Lung microvascular endothelial cell (primary cell): Measurements from ENCODE around the gene CEP164. TPM values are rescaled to one million over a fixed set of nuclear protein-coding genes. Genes with fewer than 3 reads are reported as not detected.
"Not testable (repeated sequence)": the region's sequence is repeated elsewhere in the genome, so short reads cannot be mapped to it uniquely, and the experiment has no call there.

Experiments
- DNase-seq, 2 donors: peaks; one replicate each; pipeline versions ENCODE4 v3.0.0 to v3.0.0-alpha.2; 2010; ENCODE audit warnings: low read depth in 2 of 2
- total RNA-seq: library from RNA; depleted of rRNA; stranded (reverse); fragments of >200 nt; gene quantifications from 2 replicates; pipeline ENCODE4 v1.2.1, GENCODE V29; 2014

CEP164 gene
- total RNA-seq, 1 donor from 2014 or later, result 11.9 TPM

- DNase-seq, result no peak
Measured at GRCh38 chr11:117303646-117304315, 23.9 kb upstream of the CEP164 start.

GRCh38 chr11:117305145-117305544 lies 22.5 kb upstream of the CEP164 start:
- no peak for DNase-seq

GRCh38 chr11:117309310-117309709 lies 18.3 kb upstream of the CEP164 start:
- no peak for DNase-seq

- DNase-seq, result no peak
Measured at GRCh38 chr11:117313091-117313490, 14.6 kb upstream of the CEP164 start.

- DNase-seq, result no peak
Measured at GRCh38 chr11:117313828-117314768, 13.6 kb upstream of the CEP164 start.

- peak in 1 of 2 donors; percentile 21 for DNase-seq
Measured at GRCh38 chr11:117314840-117315239, 12.8 kb upstream of the CEP164 start.

GRCh38 chr11:117315285-117316196 lies 12.1 kb upstream of the CEP164 start:
- DNase-seq, result peak in 1 of 2 donors; percentile 19

- DNase-seq, result peak; percentile 81 to 82
Measured at GRCh38 chr11:117316197-117316961, 11.3 kb upstream of the CEP164 start, which contains the start of gene BACE1. TSS of gene BACE1 (minus strand) at chr11:117316256. CDS start at chr11:117315795, 461 bp downstream.

GRCh38 chr11:117318738-117319137 lies 8.9 kb upstream of the CEP164 start:
- no peak for DNase-seq

- peak in 1 of 2 donors; percentile 87 for DNase-seq
Measured at GRCh38 chr11:117319214-117319840, 8.3 kb upstream of the CEP164 start.

- not testable (repeated sequence) for DNase-seq
Measured at GRCh38 chr11:117327255-117327566, 443 bp upstream of the CEP164 start.

- peak; percentile 41 to 51 for DNase-seq
Measured at GRCh38 chr11:117328375-117329010, 839 bp downstream of the CEP164 start.

- DNase-seq, result no peak
Measured at GRCh38 chr11:117332843-117333242, 5.2 kb downstream of the CEP164 start.

- DNase-seq, result no peak
Measured at GRCh38 chr11:117333917-117334316, 6.3 kb downstream of the CEP164 start.

- no peak for DNase-seq
Measured at GRCh38 chr11:117334896-117335295, 7.2 kb downstream of the CEP164 start.

GRCh38 chr11:117335399-117335798 lies 7.7 kb downstream of the CEP164 start:
- DNase-seq, result no peak

- DNase-seq, result no peak
Measured at GRCh38 chr11:117337076-117337475, 9.4 kb downstream of the CEP164 start.

- DNase-seq, result no peak
Measured at GRCh38 chr11:117345039-117345438, 17.4 kb downstream of the CEP164 start.

- DNase-seq, result no peak
Measured at GRCh38 chr11:117354550-117354949, 26.9 kb downstream of the CEP164 start.
